IPS DF 4.7 (cell line): ENCODE measurements around the gene FAM110D.
A peak's percentile ranks its signal among the peaks of the same experiment; 100 is the strongest.

Experiments
- DNase-seq: peaks from one replicate; pipeline ENCODE4 v3.0.0-alpha.2; 2013; ENCODE audit warnings: low spot score; ENCODE audit errors: extremely low read depth

FAM110D gene

DNA sequence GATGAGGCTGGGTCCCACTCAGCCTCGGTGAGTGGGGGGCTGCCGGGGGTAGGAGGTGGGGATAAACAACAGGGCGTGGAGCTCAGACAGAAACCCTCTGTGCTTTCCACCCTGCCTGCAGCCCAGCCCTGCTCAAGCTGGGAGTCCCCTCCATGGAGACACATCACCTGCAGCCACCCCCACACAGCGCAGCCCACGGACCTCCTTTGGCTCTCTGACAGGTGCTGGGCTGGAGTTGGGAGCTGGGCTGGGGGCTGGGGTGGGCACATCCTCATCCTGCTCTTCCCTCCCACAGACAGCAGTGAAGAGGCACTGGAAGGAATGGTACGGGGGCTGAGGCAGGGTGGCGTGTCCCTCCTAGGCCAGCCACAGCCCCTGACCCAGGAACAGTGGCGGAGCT, 29.6 kb downstream of the FAM110D start:
- no peak for DNase-seq

DNA sequence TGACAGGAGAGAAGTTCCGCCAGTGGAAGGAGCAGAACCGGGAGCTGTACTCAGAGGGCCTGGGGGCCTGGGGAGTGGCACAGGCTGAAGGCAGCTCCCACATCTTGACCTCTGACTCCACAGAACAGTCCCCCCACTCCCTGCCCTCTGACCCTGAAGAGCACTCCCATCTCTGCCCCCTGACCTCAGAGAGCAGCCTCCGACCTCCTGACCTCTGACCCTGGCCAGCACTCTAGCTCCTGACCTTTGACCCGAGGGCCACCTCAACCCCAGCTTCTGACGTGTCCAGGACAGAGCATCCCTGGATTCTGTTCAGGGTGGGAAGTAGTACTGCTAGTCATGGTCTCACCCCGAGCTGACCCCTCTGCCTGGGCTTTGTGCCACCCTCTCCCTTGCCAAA, 30.5 kb downstream of the FAM110D start:
- DNase-seq = no peak

DNA sequence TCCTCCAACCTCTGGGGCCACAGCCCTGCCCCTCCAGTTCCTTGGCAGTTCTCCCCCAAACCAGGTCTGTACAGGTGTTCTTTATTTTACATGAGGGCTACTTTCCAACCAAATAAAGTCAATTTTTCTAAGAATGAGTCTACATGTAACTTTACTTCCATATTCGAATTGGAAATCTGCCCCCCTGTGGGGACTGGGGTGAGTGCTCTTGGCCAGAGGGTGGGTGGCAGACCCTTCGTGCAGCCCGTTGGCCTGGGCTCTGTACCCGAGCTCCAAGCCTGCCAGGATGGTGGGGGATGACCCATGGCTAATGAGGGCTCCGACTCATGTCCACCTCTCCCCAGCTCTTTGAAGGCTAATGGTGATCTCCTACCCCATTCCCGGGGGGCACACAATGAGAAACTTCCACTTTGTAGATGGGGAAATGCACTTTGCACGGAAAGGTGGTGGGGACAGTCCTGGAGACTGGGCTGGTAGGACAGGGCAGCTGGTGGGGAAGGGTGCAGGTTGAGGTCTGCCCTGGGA, 30.9 kb downstream of the FAM110D start:
- DNase-seq = no peak

DNA sequence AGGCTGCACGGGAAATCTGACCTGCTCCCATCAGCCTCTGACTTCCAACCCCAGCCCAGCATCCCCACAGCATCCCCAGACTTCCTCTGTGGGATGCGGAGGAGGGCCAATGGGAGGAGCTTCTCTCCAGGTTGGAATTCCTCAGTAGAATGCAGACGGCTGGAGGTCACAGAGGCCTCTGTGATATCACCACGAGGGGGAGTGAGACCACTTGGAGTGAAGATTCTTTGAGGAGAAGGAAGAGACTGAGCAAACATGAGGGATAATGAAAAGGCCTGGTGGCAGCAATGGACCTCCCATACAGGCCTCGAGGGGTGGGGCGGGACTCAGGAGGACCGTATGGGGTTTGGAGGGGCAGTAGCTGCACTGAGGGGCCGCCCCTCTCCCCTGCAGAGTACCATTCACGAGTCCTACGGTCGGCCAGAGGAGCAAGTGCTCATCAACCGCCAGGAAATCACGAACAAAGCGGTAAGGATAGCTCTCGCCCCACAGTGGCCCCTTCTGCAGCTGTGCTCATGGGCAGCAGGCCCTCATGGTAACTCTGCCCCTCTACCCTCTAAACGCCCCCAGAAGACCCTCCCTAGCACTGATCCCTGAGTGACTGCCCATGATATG, 31.6 kb downstream of the FAM110D start, which contains the start of gene CATSPER4:
Gene CATSPER4 (plus strand): TSS at position 230 of the 615 bp plus-strand sequence. CDS start 26 bp downstream, at position 256.
- DNase-seq = peak; percentile 87

DNA sequence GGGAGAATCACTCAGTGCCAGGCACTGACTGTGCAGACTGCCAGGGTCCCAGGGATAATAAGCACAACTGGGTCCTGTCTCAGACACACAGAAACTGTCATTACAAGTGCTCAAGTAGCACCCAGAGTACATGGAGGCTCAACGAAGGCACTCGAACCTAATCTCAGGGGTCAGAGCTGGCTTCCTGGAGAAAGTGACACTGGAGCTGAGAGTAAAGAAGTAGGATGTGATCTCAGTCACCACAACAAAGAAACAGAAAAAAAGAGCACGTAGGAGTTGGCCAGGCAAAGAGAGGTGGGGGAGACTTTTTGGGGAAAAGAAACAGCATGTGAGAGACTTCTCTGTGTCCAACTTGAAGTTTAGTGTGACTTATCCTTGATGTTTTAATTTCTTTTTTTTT, 32.9 kb downstream of the FAM110D start:
- no peak for DNase-seq

DNA sequence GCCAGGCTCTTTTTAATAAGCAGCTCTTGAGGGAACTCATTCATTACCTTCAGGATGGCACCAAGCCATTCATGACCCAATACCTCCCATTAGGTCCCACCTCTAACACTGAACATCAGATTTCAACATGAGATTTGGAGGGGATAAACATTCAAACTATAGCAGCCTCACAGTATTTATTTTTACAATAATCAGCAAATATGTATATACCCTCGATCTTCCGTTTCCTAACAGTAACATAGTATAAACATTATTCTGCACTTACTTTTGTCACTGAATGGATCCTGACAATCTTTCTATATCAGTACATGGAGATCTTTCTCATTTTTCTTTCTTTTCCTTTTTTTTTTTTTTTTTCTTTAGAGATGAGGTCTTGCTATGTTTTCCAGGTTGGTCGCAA, 36.9 kb downstream of the FAM110D start:
- no peak for DNase-seq

DNA sequence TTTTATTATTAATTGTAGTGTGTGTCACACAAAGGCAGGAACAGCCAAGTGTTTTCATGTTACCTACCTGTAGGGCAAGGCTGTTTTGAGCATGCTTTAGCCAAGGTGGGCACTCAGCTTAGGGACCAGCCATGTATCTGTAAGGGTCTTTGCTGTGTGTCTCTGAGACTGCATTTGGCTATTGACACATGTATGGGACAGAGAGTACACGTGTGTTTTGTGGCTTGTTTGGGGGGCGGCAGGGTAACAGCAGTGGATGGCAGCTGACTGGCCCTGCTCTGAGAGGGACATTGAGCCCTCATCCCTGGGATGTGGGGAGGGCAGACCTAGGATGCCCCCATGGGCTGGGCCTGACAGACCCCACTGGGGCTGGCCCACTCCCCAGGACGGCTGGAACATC, 38.4 kb downstream of the FAM110D start:
- no peak for DNase-seq

DNA sequence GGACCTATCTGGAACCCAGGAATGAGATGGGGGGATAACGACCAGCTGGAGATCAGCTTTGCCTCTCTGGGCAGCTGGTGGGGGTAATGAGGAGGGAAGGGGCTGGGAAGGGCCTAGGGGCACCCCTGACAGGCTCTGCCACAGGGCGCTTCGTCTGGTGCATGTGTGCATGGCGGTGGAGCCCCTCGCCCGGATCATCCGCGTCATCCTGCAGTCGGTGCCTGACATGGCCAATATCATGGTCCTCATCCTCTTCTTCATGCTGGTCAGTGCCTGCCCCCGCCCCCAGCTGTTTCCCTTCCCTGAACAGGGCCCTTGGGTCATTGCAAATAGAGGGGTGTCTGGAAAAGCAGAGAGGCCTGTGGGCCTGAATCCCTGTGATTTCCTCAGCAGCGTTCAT, 38.9 kb downstream of the FAM110D start:
- no peak for DNase-seq

GRCh38 chr1:26200413-26200812, 41.5 kb downstream of the FAM110D start:
- DNase-seq = no peak

DNA sequence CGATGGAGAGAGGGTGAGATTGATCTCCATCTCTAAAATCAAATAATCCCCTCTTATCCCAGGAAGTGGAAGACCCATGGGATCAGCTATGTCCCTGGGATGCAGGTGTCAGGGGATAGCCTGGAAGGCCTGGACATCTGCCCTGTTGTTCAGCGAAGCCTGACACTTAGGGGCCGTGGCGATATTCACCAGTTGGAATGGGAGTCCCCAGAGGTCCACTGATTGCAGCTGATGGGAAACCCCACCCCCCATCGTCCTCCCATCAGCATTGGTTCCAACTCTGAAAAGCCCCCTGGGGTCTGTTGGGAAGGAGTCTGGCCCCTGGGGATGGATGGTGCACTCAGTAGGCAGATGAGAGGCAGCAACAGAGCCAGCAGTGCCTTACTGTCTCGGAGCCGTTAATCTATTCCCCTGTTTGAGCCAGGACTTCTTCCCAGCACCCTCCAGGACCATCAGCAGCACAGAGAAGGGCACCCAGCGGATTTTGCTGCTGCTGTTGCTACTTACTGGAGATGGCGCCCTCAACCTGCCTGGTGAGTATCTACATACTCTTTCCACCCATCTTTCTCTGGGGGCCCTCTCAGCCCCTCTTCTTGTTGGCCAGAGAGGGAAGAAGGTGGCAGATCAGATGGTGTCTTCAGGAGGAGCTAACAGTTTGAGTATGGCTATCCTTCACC, 44.9 kb downstream of the FAM110D start:
- no peak for DNase-seq

GRCh38 chr1:26210147-26210870, 51.4 kb downstream of the FAM110D start:
- DNase-seq = no peak

GRCh38 chr1:26212726-26213125, 53.8 kb downstream of the FAM110D start:
- DNase-seq = no peak

- no peak for DNase-seq
Measured at GRCh38 chr1:26213335-26213905, 54.5 kb downstream of the FAM110D start.
